Measurements from ENCODE around the gene ANKRD23.
"Not testable (repeated sequence)": the region's sequence is repeated elsewhere in the genome, so short reads cannot be mapped to it uniquely, and the experiment has no call there.

ANKRD23 gene

GRCh38 chr2:96807127-96807471 lies 36.7 kb downstream of the ANKRD23 start:
- Histone ChIP-seq H3K27ac (peak overlapping the region in 12 of 21 experiments; percentile 18 to 83 (median 67)), H3K4me3 (no peak overlapping the region)

- no peak overlapping the region for H3K4me3 ChIP-seq
- peak overlapping the region in 12 of 21 experiments; percentile 18 to 83 (median 67) for H3K27ac ChIP-seq
Measured at GRCh38 chr2:96806468-96807126, 37.2 kb downstream of the ANKRD23 start.

- peak overlapping the region in 6 of 21 experiments; percentile 50 to 83 (median 74) for H3K27ac ChIP-seq
- not testable (repeated sequence) for H3K4me3 ChIP-seq
Measured at GRCh38 chr2:96805946-96806345, 37.9 kb downstream of the ANKRD23 start.

- Histone ChIP-seq H3K4me3 (no peak overlapping the region), H3K27ac (no peak overlapping the region)
Measured at GRCh38 chr2:96804986-96805385, 38.8 kb downstream of the ANKRD23 start.

- peak overlapping the region in 3 of 21 experiments; percentile 27 to 77 (median 36) for H3K27ac ChIP-seq
- no peak overlapping the region for H3K4me3 ChIP-seq
Measured at GRCh38 chr2:96802721-96803120, 41.1 kb downstream of the ANKRD23 start.

- no peak overlapping the region for H3K4me3 ChIP-seq
- peak overlapping the region in 3 of 21 experiments; percentile 27 to 77 (median 36) for H3K27ac ChIP-seq
Measured at GRCh38 chr2:96801786-96802595, 41.8 kb downstream of the ANKRD23 start.

GRCh38 chr2:96801005-96801785 lies 42.6 kb downstream of the ANKRD23 start:
- H3K27ac ChIP-seq: peak overlapping the region in 2 of 21 experiments; percentile 25 to 77

GRCh38 chr2:96800061-96801004 lies 43.5 kb downstream of the ANKRD23 start:
- Histone ChIP-seq H3K27ac (no peak overlapping the region), H3K4me3 (no peak overlapping the region)

More at GRCh38 chr2:96801005-96801785, 42.6 kb downstream of the ANKRD23 start:
- no peak overlapping the region for H3K4me3 ChIP-seq

GRCh38 chr2:96799623-96799935 lies 44.2 kb downstream of the ANKRD23 start:
- no peak overlapping the region for H3K4me3 ChIP-seq
- H3K27ac ChIP-seq: no peak overlapping the region

- Histone ChIP-seq H3K4me3 (no peak overlapping the region), H3K27ac (no peak overlapping the region)
Measured at GRCh38 chr2:96798733-96799622, 44.8 kb downstream of the ANKRD23 start.

GRCh38 chr2:96797066-96797625 lies 46.7 kb downstream of the ANKRD23 start:
- Histone ChIP-seq H3K4me3 (no peak overlapping the region), H3K27ac (no peak overlapping the region)

GRCh38 chr2:96796497-96796896 lies 47.3 kb downstream of the ANKRD23 start:
- H3K4me3 ChIP-seq, H3K27ac ChIP-seq: not testable (repeated sequence)

- no peak overlapping the region for H3K27ac ChIP-seq
- no peak overlapping the region for H3K4me3 ChIP-seq
Measured at GRCh38 chr2:96795076-96795475, 48.7 kb downstream of the ANKRD23 start.

- Histone ChIP-seq H3K27ac (no peak overlapping the region), H3K4me3 (no peak overlapping the region)
Measured at GRCh38 chr2:96792772-96793749, 50.8 kb downstream of the ANKRD23 start.

GRCh38 chr2:96789245-96789617 lies 54.6 kb downstream of the ANKRD23 start:
- Histone ChIP-seq H3K27ac (no peak overlapping the region), H3K4me3 (no peak overlapping the region)

- H3K4me3 ChIP-seq: no peak overlapping the region
Measured at GRCh38 chr2:96788442-96789244, 55.2 kb downstream of the ANKRD23 start.

More at GRCh38 chr2:96788442-96789244, 55.2 kb downstream of the ANKRD23 start:
- H3K27ac ChIP-seq: peak overlapping the region in 1 of 21 experiments; percentile 7
